AG04450 (cell line): ENCODE results near the gene TEAD3. TPM values are rescaled to one million over a fixed set of nuclear protein-coding genes. Genes with fewer than 3 reads are reported as not detected.
"Not testable (repeated sequence)": the region's sequence is repeated elsewhere in the genome, so short reads cannot be mapped to it uniquely, and the experiment has no call there.

Source experiments
- CTCF ChIA-PET: fragments of 300-600, 350-600 bp; formaldehyde crosslinking; extraction: SDS; loops from one replicate; lab custom pipeline; 2022; ENCODE audit warnings: antibody characterized with exemption, inconsistent platforms; lab: Charles Lee
- POLR2A ChIA-PET: fragments of 350-600 bp; formaldehyde crosslinking; extraction: SDS; loops from one replicate; lab custom pipeline; 2021; ENCODE audit warnings: antibody characterized with exemption, inconsistent platforms; lab: Yijun Ruan, JAX
- DNase-seq: peaks from one replicate; pipeline ENCODE4 v3.0.0-alpha.2; 2011; ENCODE audit warnings: low read depth, low spot score
- H3K27ac ChIP-seq: one replicate; pipeline ENCODE4 v1.5.1; 2012; ENCODE audit warnings: low read depth, low read length, control low read depth
- H3K27me3 ChIP-seq: one replicate; pipeline ENCODE4 v1.6.0; 2012; ENCODE audit warnings: low read length; ENCODE audit not compliant: control insufficient read depth, insufficient read depth
- H3K4me3 ChIP-seq: 2 replicates; pipeline ENCODE4 v1.5.1; 2011; ENCODE audit warnings: mild to moderate bottlenecking, low read depth, low read length, control low read depth
- H3K9me3 ChIP-seq: 2 replicates; pipeline ENCODE4 v1.5.1; 2012; ENCODE audit warnings: low read length; ENCODE audit not compliant: control insufficient read depth, insufficient read depth
- CTCF ChIP-seq: IDR thresholded peaks from 2 replicates; pipeline ENCODE4 v1.5.1; 2011; ENCODE audit warnings: low read depth, low read length, control low read depth, inconsistent platforms
- polyA plus RNA-seq: library from polyadenylated mRNA; depleted of rRNA; stranded (reverse); fragments of >200 nt; gene quantifications from 2 replicates; pipeline ENCODE4 v1.2.3, GENCODE V29; 2011

TEAD3 gene
- polyA plus RNA-seq, 1 experiment = 16.6 TPM

- no peak for DNase-seq
- TF ChIP-seq CTCF = no peak
- no peaks in the 10 kb centered on the region for H3K27me3 ChIP-seq
- no peaks in the 10 kb centered on the region for H3K9me3 ChIP-seq
- no peak overlapping the region for H3K4me3 ChIP-seq
- CTCF ChIA-PET = interaction anchor here (1.7 kb wide), 1 partner anchor 27 kb away, joined by 4 read pairs; no protein-coding TSS in a partner anchor
- POLR2A ChIA-PET = interaction anchor here (1.0 kb wide), 1 partner anchor 15 kb away, joined by 5 read pairs; no protein-coding TSS in a partner anchor
- no peak overlapping the region for H3K27ac ChIP-seq
Observed at GRCh38 chr6:35442693-35443092, 54.2 kb downstream of the TEAD3 start.

GRCh38 chr6:35441642-35442041, 55.2 kb downstream of the TEAD3 start:
- no peak for TF ChIP-seq CTCF
- ChIA-PET CTCF (no interaction called here), POLR2A (no interaction called here)
- Histone ChIP-seq H3K9me3 (no peaks in the 10 kb centered on the region; the same call in 1 of the 2 replicates), H3K27me3 (no peaks in the 10 kb centered on the region), H3K4me3 (no peak overlapping the region), H3K27ac (no peak overlapping the region)
- DNase-seq = no peak

GRCh38 chr6:35441205-35441604, 55.7 kb downstream of the TEAD3 start:
- H3K4me3 ChIP-seq = no peak overlapping the region
- DNase-seq = no peak
- ChIA-PET CTCF (no interaction called here), POLR2A (no interaction called here)
- H3K27ac ChIP-seq = no peak overlapping the region
- no peaks in the 10 kb centered on the region for H3K27me3 ChIP-seq
- H3K9me3 ChIP-seq = no peaks in the 10 kb centered on the region; the same call in 1 of the 2 replicates
- TF ChIP-seq CTCF = no peak

DNA sequence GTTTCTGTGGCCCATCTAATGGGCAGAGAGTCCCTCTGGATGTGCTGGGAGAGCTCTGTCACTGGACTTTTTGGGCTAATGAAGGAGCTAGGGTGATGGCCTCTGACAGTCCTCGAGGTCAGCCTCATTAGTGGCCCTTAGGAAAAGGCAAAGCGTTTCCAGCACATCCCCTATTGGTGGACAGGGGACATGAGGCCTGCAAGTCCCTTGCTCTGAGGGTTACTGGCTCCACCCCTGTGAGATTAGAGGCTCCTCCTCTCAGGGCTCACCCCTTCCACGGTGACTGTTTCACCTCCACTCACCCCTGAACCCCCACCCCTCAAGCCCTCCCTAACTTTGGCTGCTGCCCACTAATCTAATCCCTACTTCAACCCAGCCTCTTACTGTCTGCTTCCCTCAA, 57.6 kb downstream of the TEAD3 start:
- Histone ChIP-seq H3K27me3 (no peaks in the 10 kb centered on the region), H3K4me3 (no peak overlapping the region), H3K27ac (no peak overlapping the region), H3K9me3 (no peaks in the 10 kb centered on the region; the same call in 1 of the 2 replicates)
- no peak for TF ChIP-seq CTCF
- DNase-seq = no peak
- ChIA-PET CTCF (interaction anchor here (0.7 to 0.9 kb wide), 2 partner anchors 9 to 71 kb away, joined by 3 to 5 read pairs; no protein-coding TSS in a partner anchor), POLR2A (no interaction called here)

DNA sequence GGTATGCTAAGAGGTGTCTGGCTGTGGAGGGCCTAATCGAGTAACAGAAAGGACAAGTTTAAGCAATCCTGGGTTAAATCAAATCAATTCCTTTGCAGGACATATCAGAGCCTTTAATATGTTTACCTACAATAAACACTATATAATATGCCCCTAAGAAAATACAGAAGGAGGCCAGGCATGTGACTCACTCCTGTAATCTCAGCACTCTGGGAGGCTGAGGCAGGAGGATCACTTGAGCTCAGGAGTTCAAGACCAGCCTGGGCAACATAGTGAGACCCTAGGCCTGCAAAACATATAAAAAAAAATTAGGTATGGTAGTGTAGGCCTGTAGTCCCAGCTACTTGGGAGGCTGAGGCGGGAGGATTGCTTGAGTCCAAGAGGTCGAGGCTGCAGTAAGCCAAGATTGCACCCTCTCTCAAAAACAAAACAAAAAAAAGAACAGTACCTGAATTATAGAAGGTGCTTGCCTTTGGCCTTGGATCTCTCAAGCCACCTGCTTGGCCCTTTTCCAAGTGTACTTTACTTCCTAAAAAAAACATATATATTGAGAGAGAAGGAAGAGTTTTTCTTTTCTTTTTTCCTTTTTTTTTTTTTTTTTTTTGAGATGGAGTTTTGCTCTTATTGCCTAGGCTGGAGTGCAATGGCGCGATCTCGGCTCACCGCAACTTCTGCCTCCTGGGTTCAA, 58.4 kb downstream of the TEAD3 start:
- H3K4me3 ChIP-seq, POLR2A ChIA-PET, DNase-seq, H3K27me3 ChIP-seq, H3K9me3 ChIP-seq, H3K27ac ChIP-seq: not testable (repeated sequence)
- CTCF ChIA-PET = interaction anchor here (0.7 kb wide), 1 partner anchor 70 kb away, joined by 5 read pairs; no protein-coding TSS in a partner anchor
